Fibroblast of villous mesenchyme (primary cell): ENCODE results near the gene SLX4IP. TPM values are rescaled to one million over a fixed set of nuclear protein-coding genes. Genes with fewer than 3 reads are reported as not detected.
A peak's percentile ranks its signal among the peaks of the same experiment; 100 is the strongest.

Source experiments
- DNase-seq: peaks from one replicate; pipeline ENCODE4 v3.0.0-alpha.2; 2010; ENCODE audit warnings: low read depth
- H3K4me3 ChIP-seq: 2 replicates; pipeline ENCODE4 v1.5.1; 2011; ENCODE audit warnings: low read depth, mild to moderate bottlenecking, low read length
- CTCF ChIP-seq: IDR thresholded peaks from 2 replicates; pipeline ENCODE4 v1.5.1; 2012; ENCODE audit warnings: low read depth, mild to moderate bottlenecking, low read length; ENCODE audit not compliant: insufficient read depth
- total RNA-seq: library from RNA; depleted of rRNA; stranded (reverse); fragments of >200 nt; gene quantifications from 2 replicates; pipeline ENCODE4 v1.2.3, GENCODE V29; 2012

SLX4IP gene
- total RNA-seq, 1 donor = 5.6 TPM

GRCh38 chr20:10642856-10643559, 207.9 kb downstream of the SLX4IP start:
- no peak overlapping the region for H3K4me3 ChIP-seq
- no peak for TF ChIP-seq CTCF
- DNase-seq = no peak

GRCh38 chr20:10643560-10643873, 208.4 kb downstream of the SLX4IP start:
- H3K4me3 ChIP-seq = no peak overlapping the region
- DNase-seq = no peak
- TF ChIP-seq CTCF = no peak

- DNase-seq = no peak
- no peak for TF ChIP-seq CTCF
- H3K4me3 ChIP-seq = no peak overlapping the region
These were observed 209.5 kb downstream of the SLX4IP start for GRCh38 chr20:10644458-10645204.

- no peak overlapping the region for H3K4me3 ChIP-seq
- TF ChIP-seq CTCF = no peak
- no peak for DNase-seq
These were observed 210.1 kb downstream of the SLX4IP start for GRCh38 chr20:10645205-10645570.

GRCh38 chr20:10646006-10646405, 210.9 kb downstream of the SLX4IP start:
- no peak for DNase-seq
- H3K4me3 ChIP-seq = no peak overlapping the region
- no peak for TF ChIP-seq CTCF

GRCh38 chr20:10646886-10647420, 211.8 kb downstream of the SLX4IP start:
- DNase-seq = no peak
- no peak overlapping the region for H3K4me3 ChIP-seq
- TF ChIP-seq CTCF = no peak

GRCh38 chr20:10647471-10647870, 212.4 kb downstream of the SLX4IP start:
- TF ChIP-seq CTCF = peak; percentile 53
- DNase-seq = no peak
- H3K4me3 ChIP-seq = no peak overlapping the region
